Measurements from ENCODE around the gene SEC23B.

SEC23B gene

DNA sequence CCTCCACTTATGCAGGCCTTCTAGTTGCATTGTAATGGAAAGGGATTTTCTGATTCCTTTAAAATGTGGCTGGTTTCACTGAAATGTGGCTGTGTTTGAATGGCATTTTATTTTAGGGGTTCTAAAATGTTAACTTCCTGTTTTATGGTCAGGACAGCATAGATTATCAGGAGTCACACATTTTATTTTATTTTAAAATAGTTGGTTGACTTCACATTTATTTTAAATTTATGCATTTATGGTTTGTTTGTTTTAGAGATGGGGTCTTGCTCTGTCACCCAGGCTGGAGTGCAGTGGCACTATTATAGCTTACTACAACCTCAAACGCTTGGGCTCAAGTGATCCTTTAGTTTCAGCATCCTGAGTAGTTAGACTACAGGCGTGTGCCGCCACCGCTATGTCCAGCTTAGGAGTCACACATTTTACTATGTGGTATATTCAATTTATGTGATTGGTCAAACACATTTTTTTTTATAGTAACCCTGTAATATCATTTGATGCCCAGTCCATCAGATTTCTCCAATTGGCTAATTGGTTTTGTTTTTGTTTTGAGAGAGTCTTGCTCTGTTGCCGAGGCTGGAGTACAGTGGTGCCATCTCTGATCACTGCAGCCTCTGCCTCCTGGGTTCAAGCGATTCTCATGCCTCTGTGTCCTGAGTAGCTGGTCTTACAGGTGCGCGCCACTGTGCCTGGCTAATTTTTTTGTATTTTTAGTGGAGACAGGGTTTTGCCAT, 82.4 kb downstream of the SEC23B start:
- FAIRE-seq = no peak

GRCh38 chr20:18596270-18596669, 88.5 kb downstream of the SEC23B start:
- no peak for FAIRE-seq

DNA sequence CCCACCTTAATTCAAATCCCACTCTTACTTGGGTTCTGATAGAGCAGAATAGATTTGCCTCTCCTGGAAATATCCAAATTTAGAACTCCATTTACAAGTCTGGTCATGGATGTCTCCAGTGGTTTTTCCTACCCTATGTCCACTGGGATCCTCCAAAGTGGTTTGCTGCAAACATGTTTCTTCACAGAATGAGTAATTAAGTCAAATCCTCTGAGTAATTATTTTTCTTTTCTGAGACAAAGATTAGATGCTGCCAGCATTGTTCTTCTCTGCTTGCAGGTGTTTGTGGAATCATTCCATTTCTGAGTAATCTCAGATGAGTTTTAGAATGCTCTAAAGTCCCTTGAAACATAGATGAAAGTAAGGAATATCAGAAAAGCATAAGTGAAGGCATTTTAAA, 102.0 kb downstream of the SEC23B start:
- FAIRE-seq = no peak
